Esophagus muscularis mucosa (tissue), 4 donors: Measurements from ENCODE around the gene ASTN2.

Experiments
- EP300 ChIP-seq: sonication (generic); formaldehyde crosslinking; IDR thresholded peaks from one replicate; pipeline ENCODE4 v1.6.1; 2017; ENCODE audit warnings: antibody characterized with exemption
- POLR2A ChIP-seq: fragments of 450-650 bp; IDR thresholded peaks from one replicate; pipeline ENCODE4 v1.6.1; 2017; ENCODE audit warnings: antibody characterized with exemption, moderate library complexity, mild to moderate bottlenecking, low read depth
- POLR2AphosphoS5 ChIP-seq, 2 donors: sonication (generic); formaldehyde crosslinking; IDR thresholded peaks; one replicate each; pipeline ENCODE4 v1.6.1; 2017; ENCODE audit warnings: antibody characterized with exemption in 2 of 2
- TF ChIP-seq, protein P1 (sequence below), 3 experiments: fragments of 200-600 bp in 2 of 3; fragments of 450-650 bp in 1 of 3; sonication (generic) in 2 of 3; IDR thresholded peaks; one replicate each; pipeline ENCODE4 v1.5.1; 2017 to 2019; ENCODE audit warnings: antibody characterized with exemption in 3 of 3, mild to moderate bottlenecking in 2 of 3, moderate library complexity in 1 of 3

DNA sequence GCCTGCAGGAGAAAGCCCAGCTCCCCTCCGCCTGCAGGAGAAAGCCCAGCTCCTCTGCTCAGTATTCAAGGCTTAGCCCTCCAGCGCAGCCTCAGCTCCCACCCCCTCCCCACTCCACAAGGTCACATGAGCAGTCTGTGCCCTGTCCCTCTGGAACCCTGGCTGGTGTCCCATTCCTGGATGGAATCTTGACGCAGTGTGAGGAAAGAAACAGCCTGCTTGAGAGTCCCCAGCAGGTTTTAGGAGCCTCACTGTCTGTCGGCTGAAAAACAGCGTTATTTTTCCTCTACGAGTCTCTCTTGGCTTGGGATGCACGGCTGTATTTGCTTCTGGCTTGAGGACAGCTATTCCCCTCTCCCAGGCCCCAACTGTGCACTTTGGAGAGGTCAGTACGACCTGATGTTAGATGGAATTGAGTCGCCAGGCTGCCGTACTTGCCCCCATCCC lies 937.9 kb downstream of the ASTN2 start:
- TF ChIP-seq POLR2A, result no peak
- TF ChIP-seq, protein P1, sequence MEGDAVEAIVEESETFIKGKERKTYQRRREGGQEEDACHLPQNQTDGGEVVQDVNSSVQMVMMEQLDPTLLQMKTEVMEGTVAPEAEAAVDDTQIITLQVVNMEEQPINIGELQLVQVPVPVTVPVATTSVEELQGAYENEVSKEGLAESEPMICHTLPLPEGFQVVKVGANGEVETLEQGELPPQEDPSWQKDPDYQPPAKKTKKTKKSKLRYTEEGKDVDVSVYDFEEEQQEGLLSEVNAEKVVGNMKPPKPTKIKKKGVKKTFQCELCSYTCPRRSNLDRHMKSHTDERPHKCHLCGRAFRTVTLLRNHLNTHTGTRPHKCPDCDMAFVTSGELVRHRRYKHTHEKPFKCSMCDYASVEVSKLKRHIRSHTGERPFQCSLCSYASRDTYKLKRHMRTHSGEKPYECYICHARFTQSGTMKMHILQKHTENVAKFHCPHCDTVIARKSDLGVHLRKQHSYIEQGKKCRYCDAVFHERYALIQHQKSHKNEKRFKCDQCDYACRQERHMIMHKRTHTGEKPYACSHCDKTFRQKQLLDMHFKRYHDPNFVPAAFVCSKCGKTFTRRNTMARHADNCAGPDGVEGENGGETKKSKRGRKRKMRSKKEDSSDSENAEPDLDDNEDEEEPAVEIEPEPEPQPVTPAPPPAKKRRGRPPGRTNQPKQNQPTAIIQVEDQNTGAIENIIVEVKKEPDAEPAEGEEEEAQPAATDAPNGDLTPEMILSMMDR (IDR thresholded peaks at IDR 0.05), result no peak
- TF ChIP-seq EP300, result no peak
- no peak for TF ChIP-seq POLR2AphosphoS5 (IDR thresholded peaks at IDR 0.05)
